Esophagus squamous epithelium (tissue), 4 donors: Measurements from ENCODE around the gene SIAH3.

Source experiments
- CTCF ChIP-seq, 6 experiments: fragments of 450-650 bp in 4 of 6; fragments of 200-600 bp in 2 of 6; sonication (generic) in 2 of 6; IDR thresholded peaks; one replicate each; pipeline ENCODE4 v1.5.1; 2016 to 2019; ENCODE audit warnings: antibody characterized with exemption in 6 of 6, mild to moderate bottlenecking in 4 of 6, moderate library complexity in 4 of 6
- POLR2A ChIP-seq, 4 donors: fragments of 450-650 bp; IDR thresholded peaks; one replicate each; pipeline ENCODE4 v1.6.1; 2017; ENCODE audit warnings: antibody characterized with exemption in 4 of 4, mild to moderate bottlenecking in 4 of 4, moderate library complexity in 3 of 4

- no peak for TF ChIP-seq CTCF (IDR thresholded peaks at IDR 0.05)
- TF ChIP-seq POLR2A (IDR thresholded peaks at IDR 0.05), result no peak
Observed at GRCh38 chr13:45773236-45773635, 78.3 kb downstream of the SIAH3 start.
